Measurements from ENCODE around the gene UBE2Q1. TPM values are rescaled to one million over a fixed set of nuclear protein-coding genes. Genes with fewer than 3 reads are reported as not detected.

The UBE2Q1 gene
- total RNA-seq, 6 donors from 2014 or later, result 19.9 to 90.9 (median 36.4) TPM

DNA sequence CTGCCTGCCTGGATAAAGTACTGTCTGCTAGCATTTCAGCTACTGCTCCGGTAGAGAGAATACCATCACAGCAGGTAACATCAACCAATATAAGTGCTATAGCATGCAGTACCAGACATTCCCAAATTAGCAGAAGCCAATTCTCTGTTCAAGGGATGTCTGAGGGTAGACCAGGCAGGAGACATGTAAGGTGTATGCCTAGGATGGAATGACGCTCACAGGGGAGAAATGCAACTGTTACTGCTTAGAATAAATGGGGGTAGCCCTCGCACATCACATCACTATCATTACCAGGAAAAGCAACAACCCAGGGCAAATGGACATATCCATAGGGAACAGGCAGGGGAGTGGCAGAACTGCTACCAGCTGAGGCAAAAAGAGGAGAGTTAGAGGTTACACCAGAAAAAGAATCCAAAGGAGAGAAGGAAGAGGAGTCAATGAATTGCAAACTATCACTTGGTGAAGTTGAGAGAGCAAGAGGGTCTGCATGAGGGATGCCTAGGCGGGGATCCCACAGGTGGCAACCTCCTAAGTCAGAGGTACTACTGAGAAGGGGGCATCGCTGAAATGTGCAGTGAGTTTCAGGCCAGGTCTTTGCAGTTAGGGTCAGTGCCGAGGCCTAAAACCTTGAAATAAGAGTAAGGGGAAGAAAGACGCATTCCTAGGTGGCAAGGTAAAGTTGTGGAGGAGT, 1.1 kb downstream of the UBE2Q1 start:
- H3K4me1 ChIP-seq, result peaks cover 10 to 35% (median 22%) of the 10 kb centered on the region in 4 donors
- 15 to 22% methylated on average over 7 of the region's 7 CpGs for WGBS, 2 donors
- H3K4me3 ChIP-seq, result peak overlapping the region; percentile 78 to 99 (median 94)
- no peaks in the 10 kb centered on the region for H3K27me3 ChIP-seq
- DNase-seq (no peak), ATAC-seq (ENCODE audit: low FRiP score in 2 of 2) (no peak)
- no peaks in the 10 kb centered on the region for H3K9me3 ChIP-seq
- H3K27ac ChIP-seq, result peak overlapping the region; percentile 84 to 97 (median 91)
- H3K36me3 ChIP-seq, result peaks cover 33 to 36% (median 36%) of the 10 kb centered on the region in 4 donors
- TF ChIP-seq EP300 (IDR thresholded peaks at IDR 0.05), result no peak

DNA sequence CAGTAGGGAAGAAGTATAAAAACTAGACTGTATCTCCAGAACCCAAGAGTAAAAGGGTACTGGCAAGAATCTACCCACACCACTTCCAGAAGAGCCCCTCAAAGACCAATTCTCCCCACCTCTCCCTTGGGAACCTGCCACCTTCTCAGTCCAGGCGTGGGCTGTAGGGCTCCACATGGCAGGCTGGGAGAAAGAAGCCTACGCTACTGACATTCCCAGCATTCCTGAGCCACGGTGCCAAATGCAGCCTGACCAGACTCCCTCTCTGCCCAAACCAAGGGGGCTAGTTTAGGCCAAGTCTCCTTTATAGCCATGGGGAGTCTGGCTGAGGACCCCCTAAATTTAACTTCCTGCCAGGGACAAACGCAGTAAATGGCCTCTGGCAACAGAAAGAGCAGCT, 2.0 kb downstream of the UBE2Q1 start:
- no peak for DNase-seq
- peaks cover 10 to 35% (median 22%) of the 10 kb centered on the region in 4 donors for H3K4me1 ChIP-seq
- H3K27me3 ChIP-seq, result no peaks in the 10 kb centered on the region
- no peaks in the 10 kb centered on the region for H3K9me3 ChIP-seq
- TF ChIP-seq EP300 (IDR thresholded peaks at IDR 0.05) (no peak), POLR2A (IDR thresholded peaks at IDR 0.05) (no peak), POLR2AphosphoS5 (IDR thresholded peaks at IDR 0.05) (no peak)
- TF ChIP-seq, protein P1, sequence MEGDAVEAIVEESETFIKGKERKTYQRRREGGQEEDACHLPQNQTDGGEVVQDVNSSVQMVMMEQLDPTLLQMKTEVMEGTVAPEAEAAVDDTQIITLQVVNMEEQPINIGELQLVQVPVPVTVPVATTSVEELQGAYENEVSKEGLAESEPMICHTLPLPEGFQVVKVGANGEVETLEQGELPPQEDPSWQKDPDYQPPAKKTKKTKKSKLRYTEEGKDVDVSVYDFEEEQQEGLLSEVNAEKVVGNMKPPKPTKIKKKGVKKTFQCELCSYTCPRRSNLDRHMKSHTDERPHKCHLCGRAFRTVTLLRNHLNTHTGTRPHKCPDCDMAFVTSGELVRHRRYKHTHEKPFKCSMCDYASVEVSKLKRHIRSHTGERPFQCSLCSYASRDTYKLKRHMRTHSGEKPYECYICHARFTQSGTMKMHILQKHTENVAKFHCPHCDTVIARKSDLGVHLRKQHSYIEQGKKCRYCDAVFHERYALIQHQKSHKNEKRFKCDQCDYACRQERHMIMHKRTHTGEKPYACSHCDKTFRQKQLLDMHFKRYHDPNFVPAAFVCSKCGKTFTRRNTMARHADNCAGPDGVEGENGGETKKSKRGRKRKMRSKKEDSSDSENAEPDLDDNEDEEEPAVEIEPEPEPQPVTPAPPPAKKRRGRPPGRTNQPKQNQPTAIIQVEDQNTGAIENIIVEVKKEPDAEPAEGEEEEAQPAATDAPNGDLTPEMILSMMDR (IDR thresholded peaks at IDR 0.05), result no peak
- peaks cover 42 to 46% (median 45%) of the 10 kb centered on the region in 4 donors for H3K36me3 ChIP-seq
- H3K27ac ChIP-seq, result peak overlapping the region; percentile 0 to 97 (median 4)
- 27 to 50% methylated on average over 3 to 4 of the region's 4 CpGs for WGBS, 2 donors
- no peak for ATAC-seq (ENCODE audit: low FRiP score in 2 of 2)
- H3K4me3 ChIP-seq, result peak overlapping the region in 3 of 4 donors; percentile 88 to 99 (median 99)

DNA sequence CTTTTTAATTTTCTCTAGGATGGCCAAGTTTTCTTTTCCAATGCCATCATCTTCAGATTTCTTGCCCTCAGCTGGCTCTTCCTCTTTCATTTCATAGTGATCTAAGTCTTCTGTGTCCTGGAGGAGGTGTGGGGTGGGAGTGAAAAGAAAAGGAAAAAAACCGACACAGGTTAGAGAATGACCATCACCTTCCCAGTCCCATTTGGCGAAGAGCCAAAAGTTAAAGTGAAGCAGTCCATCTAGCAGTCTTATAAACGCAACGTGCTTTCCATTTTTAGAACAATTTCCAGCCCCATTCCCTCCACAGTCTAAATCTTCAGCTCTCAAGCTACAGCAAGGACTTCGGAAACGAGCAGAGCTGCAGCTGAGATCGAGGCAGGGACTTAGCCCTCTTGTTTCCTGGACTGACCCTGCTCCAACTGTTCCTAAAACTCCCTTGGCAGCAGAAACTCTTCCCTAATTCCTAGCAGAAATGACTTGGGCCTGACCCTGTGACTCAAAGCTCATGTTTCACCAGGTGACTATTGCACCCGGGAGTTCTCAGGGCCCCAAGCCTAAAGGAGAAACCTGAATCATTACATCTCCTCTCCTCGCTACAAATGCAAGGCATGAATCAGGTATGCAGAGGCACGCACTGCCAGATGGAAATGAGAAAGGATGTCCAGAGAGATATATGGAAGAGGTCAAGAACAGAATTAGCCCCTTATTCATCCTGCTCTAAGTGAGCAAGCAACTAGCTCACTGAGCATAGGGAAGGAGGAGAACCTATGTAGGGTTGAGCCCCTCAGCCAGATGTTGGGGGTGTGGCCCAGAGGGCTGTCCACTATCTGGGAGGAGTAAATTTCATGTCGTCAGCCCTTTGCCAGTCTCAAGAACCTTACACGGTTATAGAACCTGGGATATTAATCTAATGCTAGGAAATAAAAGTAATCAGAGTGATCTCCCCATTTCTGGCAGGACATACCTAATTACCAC, 5.1 kb downstream of the UBE2Q1 start:
- ATAC-seq (ENCODE audit: low FRiP score in 2 of 2), result no peak
- H3K4me3 ChIP-seq, result no peak overlapping the region
- H3K9me3 ChIP-seq, result no peaks in the 10 kb centered on the region
- H3K36me3 ChIP-seq, result peaks cover 63 to 77% (median 70%) of the 10 kb centered on the region in 4 donors
- H3K4me1 ChIP-seq, result peaks cover 8 to 39% (median 26%) of the 10 kb centered on the region in 4 donors
- no peaks in the 10 kb centered on the region for H3K27me3 ChIP-seq
- TF ChIP-seq POLR2A (IDR thresholded peaks at IDR 0.05) (no peak), POLR2AphosphoS5 (IDR thresholded peaks at IDR 0.05) (no peak), EP300 (IDR thresholded peaks at IDR 0.05) (no peak)
- TF ChIP-seq, protein P1 (IDR thresholded peaks at IDR 0.05), result no peak
- 75 to 80% methylated on average over 12 of the region's 12 CpGs for WGBS, 2 donors
- DNase-seq, result no peak
- no peak overlapping the region for H3K27ac ChIP-seq

DNA sequence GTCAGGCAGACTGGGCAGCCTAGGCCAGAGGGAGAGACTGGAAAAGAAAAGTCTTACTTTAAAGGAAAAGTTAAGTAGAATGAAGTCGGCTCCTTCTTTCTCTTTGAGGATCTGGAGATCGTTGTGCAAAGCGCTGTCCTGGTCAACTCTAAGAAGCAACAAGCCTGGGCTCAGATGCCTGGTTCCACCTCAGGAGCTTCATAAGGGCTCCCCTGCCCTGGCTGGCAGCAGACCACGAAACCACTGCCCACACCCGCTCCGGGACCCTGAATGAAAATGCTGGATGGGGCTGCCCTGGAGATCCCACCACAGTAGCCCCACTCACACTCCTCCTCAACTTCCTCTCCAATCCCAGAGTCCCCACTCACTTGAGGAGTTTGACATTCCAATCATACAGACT, 6.4 kb downstream of the UBE2Q1 start:
- DNase-seq (no peak), ATAC-seq (ENCODE audit: low FRiP score in 2 of 2) (no peak)
- H3K9me3 ChIP-seq, result no peaks in the 10 kb centered on the region
- H3K4me1 ChIP-seq, result peaks cover 2 to 32% (median 25%) of the 10 kb centered on the region in 4 donors
- H3K36me3 ChIP-seq, result peaks cover 63 to 77% (median 70%) of the 10 kb centered on the region in 4 donors
- WGBS, 2 donors, result 92 to 96% methylated on average over 6 of the region's 6 CpGs
- no peak for TF ChIP-seq POLR2A (IDR thresholded peaks at IDR 0.05)
- TF ChIP-seq, protein P1 (IDR thresholded peaks at IDR 0.05), result no peak
- TF ChIP-seq POLR2AphosphoS5 (IDR thresholded peaks at IDR 0.05), result no peak
- TF ChIP-seq EP300 (IDR thresholded peaks at IDR 0.05), result no peak
- H3K4me3 ChIP-seq, result no peak overlapping the region
- no peak overlapping the region for H3K27ac ChIP-seq
- H3K27me3 ChIP-seq, result no peaks in the 10 kb centered on the region

DNA sequence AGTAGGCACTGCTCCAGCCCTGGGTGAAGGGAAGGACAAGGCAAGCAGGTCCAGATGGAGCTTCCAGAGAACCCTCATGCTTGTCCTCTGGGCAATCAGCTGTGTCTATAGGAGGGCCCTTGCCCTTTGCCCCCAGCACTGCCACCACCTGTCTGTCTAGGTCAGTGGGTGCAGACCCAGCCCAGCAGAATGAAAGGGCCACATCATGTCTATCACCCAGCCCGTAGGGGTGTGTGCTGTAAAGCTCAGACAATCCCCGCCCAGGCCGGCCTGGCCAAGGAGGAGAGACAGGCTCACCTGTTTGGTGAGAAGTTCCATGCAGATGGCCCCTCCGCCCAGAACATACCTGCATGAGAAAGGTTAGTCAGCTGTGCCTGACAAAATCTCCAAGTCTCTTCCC, 7.0 kb downstream of the UBE2Q1 start:
- WGBS, 2 donors, result 90 to 94% methylated on average over 2 to 4 of the region's 4 CpGs
- ATAC-seq (ENCODE audit: low FRiP score in 2 of 2), result no peak
- H3K36me3 ChIP-seq, result peaks cover 63 to 77% (median 70%) of the 10 kb centered on the region in 4 donors

More for the DNA sequence above, 7.0 kb downstream of the UBE2Q1 start:
- H3K9me3 ChIP-seq, result no peaks in the 10 kb centered on the region
- DNase-seq, result peak in 1 of 2 donors; percentile 30
- peaks cover 0 to 27% (median 20%) of the 10 kb centered on the region in 4 donors for H3K4me1 ChIP-seq
- TF ChIP-seq EP300 (IDR thresholded peaks at IDR 0.05) (no peak), POLR2AphosphoS5 (IDR thresholded peaks at IDR 0.05) (no peak), POLR2A (IDR thresholded peaks at IDR 0.05) (no peak)
- TF ChIP-seq, protein P1 (IDR thresholded peaks at IDR 0.05), result no peak
- no peak overlapping the region for H3K4me3 ChIP-seq
- no peak overlapping the region for H3K27ac ChIP-seq
- no peaks in the 10 kb centered on the region for H3K27me3 ChIP-seq

Measured in upper lobe of left lung (tissue), 6 donors.